HG02852 (cell line): ENCODE data around the gene MAN1C1.

Experiments used
- ATAC-seq: cut with Tn5 transposase; IDR thresholded peaks from one replicate; pipeline ENCODE4 v1.9.1; 2021; ENCODE audit warnings: mild to moderate bottlenecking, moderate library complexity; ENCODE audit not compliant: unreplicated experiment

MAN1C1 gene

DNA sequence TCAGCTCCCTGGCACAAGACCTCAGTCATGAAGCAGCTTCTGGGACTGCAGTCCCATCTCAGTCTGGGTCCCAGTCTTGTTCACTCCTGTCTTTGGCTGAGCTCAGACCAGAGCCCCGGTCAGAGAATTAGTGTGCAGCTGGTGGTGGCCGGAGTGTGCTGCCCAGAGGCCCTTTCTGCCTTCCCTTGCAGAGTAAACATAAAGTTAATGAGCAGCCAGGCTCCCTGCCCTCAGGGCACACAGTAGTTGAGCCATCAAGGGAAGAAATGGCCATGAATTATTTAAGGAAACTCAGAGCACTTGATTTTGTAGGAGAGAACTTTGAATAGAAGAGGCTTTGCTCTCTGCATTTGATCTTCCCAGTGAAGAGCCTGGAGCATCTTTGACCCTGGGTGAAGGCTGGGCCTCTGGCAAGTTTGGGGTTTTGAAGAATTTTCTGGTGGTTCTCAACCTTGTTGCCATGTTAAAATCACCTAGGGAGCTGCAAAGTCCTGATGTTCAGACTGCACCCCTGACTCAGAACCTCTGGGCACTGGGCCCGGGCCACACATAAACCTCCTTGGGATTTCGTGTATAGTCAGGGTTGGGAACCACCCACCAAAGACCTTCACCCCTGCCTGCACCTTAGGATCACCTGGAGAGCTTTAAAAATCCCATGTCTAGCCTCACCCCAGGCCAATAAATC lies 157.0 kb downstream of the MAN1C1 start:
- no peak for ATAC-seq

DNA sequence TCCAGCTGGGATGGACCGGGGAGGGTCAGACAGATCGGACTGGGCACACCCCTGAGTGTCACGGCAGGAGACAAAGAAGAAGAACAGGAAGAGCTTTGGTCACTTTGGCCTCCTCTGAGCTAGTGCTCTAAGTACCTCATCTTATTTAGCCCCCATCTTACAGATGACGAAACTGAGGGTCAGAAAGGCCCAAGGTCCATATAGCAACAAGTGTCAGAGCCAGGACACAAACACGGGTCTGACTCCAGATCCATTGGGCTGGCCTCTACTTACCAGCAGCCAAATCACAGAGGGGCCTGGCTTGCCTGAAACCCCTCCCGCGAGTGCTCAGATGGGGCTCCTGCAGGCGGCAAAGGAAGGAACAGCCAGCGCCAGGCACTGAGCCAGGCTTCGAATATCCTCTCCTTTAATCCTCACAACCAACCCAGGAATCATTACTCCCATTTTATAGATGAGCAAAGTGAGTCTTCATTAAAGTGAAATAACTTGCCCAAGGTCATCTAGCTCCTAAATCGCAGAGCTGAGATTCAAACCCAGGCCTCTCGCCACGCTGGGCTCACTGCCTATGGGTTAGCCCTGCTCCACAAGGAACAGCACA lies 157.7 kb downstream of the MAN1C1 start:
- ATAC-seq, result no peak

DNA sequence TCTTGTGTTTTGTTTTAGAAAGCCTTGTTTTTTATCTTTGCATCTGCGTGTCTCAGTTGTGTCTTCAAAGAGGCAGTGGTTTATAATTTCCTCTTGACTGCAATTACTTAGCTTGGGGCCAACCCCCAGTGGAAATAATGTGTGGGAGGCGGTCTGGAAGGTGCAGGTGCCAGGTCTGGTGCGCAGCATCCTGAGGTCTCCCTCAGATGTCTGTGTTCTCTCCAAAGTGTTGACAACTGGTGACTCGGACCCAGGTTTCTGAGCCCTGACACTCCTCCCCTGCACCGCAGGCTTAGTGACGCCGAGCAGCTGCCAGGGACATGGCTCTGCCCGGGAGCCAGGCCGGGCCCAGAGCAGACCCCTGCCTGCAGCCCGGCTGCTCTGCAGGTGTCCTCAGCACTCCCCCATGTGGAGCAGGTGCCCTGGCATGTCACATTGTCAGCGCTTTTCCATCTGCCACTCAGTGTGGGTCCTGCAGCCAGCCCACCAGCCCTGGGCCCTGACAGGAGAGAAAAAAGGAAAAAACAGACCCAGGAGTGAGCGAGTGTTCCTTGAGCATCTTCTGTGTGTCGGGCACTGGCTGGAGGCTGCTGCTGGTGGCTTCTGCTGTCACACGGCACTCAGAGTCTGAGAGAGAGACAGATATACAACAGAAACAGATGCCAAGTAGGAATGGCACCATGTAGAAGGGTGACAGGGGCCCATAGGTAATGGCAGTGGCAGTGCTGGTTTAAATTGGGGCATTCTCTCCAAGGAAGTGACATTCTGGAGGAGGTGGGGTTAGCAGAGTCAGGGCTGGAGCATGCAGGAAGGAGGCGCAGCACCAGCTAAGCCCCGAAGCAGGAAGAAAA lies 158.6 kb downstream of the MAN1C1 start:
- ATAC-seq, result no peak

DNA sequence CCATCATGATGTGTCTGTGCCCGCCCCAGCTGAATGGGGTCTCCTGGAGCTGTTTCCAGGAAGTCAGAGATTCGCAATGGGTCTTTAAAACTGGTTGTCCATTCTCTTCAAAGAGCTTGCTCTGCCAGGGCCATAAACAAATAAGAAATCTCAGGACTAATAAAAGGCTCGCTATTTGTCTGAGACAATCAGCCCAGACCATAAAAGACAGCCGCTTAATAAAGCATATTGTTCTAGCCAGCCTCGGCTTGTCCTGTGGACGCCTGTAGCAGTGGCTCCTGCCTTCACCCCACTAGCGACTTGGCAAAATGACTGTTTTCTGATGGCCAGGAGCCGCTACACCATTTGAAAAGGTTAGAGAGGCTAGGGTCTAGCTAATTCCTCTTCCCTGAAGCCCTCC lies 162.8 kb downstream of the MAN1C1 start:
- no peak for ATAC-seq

DNA sequence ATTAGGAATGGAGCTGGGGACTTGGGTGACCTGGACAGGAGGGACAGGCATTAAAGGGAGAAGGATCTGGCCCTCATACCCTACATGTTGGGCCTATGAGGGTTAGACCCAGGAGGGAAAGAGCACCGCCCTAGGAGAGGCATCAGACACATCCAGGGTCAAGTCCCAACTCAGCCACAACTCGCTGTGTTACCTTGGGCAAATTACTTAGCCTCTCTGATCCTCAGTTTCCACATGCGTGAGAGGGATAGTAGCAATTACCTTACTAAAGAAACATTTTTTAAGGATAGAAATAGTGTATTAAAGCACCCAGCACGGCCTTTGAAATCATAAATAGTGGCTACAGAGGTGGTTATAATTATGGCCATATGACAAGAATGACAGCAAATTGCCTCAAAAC lies 163.3 kb downstream of the MAN1C1 start:
- no peak for ATAC-seq

DNA sequence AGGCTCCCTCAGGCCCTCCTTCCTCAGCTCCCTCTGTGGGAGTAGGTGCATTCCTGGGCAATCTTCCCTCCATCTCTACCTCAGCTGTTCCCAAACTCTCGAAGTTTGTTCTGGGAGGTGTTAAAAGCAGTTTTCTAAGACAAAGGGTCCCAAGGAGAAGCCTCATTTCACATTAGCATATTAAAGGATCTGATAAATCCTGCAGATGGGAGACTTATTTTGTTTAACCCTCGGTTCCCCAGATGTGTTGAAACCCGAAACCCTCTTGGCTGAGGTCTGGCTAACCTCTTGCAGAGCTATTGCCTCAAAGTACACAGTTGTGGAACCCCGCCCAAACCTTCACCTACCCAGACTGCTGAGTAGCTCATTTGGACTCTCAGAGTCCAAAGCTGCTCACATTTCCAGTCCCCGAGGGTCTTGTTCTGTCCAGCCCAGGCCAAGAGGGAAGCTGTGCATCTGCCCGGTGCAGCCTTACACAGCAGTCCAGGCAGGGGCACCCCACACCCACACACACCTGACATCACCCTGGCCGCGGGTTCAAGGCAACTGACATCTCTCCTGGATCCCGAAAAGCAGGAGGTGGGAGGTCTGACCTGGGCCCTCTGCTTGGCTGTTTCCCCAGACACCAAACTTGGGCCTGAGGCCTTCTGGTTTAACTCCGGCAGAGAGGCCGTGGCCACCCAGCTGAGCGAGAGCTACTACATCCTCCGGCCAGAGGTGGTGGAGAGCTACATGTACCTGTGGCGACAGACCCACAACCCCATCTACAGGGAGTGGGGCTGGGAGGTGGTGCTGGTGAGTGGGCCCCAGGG lies 163.9 kb downstream of the MAN1C1 start:
- no peak for ATAC-seq

DNA sequence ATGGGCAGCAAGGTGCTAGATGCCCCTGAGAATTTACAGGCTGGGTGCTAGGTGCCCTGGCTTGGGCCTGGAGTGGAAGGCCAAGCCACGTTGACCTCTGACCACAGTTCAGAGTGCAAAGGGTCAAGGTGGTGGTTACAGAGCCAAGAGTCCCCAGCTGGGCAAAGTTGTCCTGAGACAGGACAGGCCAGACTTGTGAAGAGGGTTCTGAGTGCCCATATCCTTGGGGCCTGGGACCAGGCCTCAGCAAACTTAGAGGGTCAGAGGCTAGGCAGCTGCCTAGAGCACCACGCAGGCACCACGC lies 164.5 kb downstream of the MAN1C1 start:
- ATAC-seq, result no peak

DNA sequence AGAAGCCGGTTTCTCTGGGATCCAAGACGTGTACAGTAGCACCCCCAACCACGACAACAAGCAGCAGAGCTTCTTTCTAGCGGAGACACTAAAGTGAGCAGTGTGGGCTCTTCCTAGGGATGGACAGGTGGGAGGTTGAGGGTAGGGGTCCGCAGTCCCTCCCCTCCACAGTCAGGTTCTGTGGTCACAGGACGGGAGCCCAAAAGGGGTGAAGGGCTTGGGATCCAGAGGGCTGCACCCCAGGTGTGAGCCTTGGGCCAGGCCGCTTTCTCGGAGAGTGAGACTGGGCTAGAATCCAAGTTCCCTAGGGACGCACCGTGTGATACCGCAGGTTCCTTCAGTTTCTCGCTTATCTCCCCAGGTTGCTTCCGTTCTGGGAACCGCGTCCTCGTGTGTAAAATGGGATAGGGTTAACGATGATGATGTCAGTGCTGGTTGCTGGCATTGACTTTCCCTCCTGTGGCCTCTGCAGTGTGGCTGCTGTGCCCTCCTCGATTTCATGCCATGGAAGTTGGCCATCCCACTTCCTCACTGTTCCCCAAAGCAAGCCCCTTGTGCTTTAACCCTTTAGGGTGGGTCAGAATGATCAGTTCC lies 166.1 kb downstream of the MAN1C1 start:
- no peak for ATAC-seq

DNA sequence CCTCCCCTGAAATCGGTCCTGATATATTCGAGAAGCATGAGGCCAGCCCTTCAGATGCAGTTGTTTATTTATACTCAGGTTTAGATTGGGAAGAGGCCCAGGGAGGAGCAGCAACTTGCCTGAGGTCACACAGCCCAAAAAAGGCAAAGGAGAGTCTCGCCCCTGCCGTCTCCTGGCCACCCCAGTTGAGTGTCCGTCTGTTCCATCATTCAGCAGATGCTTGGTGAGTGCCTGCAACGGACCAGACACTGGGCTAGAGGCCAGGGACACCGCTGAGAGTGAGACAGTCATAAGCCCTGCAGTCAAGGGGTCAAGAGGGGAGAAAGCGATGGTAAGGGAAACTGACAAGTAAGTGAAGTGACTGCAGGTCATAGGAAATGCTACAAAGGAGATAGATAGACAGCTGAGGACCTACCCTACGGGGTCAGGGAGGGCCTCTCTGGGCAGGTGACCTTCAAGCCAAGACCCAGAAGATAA lies 168.0 kb downstream of the MAN1C1 start:
- no peak for ATAC-seq

DNA sequence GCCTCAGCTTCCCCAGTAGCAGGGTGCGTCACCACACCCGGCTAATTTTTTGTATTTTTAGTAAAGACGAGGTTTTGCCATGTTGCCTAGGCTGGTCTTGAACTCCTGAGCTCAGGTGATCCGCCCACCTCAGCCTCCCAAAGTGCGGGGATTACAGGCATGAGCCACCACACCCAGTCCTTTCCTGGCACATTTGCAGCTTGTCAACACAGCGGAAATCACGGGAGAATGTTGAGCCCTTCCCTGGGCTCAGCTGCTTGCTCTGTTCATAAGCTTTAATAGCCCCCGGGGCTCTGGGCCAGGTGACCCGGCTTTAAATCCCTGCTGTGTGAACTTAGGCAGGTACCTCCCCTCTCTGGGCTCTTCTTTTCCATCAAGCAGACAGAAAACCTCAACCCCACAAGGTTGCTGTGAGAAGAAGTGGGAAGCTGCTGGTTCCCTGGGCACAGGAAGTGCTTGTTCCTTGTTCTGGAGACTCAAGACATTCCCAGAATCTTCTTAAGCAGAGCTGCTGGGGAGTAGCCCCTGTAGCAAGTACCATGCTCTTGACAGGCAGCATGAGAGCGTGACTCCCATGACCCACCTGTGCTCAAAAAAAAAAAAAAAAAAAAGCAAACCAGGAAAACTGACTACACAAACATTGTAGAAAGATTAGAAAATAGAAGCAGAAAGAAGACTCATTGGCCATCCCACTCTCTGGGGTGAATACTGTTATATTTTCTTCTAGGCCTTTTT lies 168.9 kb downstream of the MAN1C1 start:
- ATAC-seq, result no peak

DNA sequence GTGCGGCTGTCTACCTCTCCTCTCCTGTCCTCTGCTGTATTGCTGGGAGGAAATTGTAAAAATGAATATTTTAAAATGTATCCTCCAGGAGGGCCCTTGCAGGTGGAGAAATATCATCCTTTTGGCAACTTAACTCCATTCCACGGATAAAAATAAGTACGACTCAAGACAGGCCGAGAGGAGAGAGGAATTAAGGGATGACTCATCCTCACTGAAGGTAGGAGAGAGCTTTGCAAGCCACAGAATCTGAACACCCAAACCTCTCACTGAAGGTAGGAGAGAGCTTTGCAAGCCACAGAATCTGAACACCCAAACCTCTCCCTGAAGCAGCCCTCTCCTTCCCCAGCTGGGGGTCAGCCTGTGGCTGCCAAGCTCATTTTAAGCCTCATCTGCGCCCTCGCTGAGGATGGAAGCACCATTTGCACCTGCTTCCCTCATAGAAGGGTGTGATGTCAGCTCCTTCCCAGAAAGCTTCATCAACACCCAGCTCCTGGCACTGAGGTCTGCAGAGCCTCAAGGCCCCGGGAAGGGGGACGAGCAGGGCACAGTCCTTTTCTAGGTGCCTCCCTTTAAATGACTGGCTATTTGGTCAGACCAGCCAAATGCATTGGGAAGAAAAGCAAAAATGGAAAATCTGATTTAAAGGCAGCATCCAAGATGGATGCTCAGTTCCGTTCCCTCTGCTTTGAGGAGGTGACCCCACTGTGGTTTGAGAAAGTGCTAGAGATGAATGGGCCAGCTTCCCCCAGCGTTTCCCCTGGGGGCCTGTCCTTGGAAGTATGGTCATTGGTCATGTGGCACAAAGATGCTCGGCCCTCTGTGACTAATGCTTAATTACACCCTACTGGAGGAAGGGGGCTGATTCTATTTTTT lies 170.5 kb downstream of the MAN1C1 start:
- ATAC-seq, result no peak

DNA sequence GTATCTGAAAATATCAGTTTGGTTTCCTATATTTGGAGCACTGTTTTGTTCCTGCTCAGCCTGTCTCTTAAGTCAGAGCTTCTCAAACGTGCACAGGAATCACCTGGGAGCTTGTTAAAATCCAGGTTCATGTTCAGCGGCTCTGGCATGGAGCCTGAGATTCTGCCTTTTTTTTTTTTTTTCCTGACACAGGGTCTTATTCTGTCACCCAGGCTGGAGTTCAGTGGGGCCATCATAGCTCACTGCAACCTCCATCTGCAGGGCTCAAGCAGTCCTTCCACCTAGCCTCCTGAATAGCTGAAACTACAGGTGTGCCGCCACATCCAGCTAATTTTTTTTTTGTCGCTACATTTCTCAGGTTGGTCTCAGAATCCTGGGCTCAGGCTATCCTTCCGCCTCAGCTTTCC lies 171.2 kb downstream of the MAN1C1 start:
- no peak for ATAC-seq

DNA sequence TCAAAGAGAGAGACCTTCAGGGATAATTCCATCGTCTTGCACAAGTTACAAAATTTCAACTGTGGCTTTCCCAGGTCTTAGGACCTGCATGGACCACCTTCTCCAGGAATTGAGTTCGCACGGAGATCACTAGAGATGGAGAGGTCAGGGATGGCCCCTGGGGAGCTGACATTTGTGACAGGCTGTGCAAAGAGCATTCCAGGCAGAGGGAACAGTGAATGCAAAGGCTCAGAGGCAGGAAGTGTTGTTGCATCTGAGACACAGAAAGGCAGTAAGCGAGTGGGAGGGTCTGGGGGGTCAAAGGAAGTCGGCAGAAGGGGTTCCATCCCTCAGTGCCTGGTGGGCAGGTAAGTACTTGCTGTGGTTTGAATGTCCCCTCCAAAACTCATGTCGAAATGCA lies 173.9 kb downstream of the MAN1C1 start:
- no peak for ATAC-seq

DNA sequence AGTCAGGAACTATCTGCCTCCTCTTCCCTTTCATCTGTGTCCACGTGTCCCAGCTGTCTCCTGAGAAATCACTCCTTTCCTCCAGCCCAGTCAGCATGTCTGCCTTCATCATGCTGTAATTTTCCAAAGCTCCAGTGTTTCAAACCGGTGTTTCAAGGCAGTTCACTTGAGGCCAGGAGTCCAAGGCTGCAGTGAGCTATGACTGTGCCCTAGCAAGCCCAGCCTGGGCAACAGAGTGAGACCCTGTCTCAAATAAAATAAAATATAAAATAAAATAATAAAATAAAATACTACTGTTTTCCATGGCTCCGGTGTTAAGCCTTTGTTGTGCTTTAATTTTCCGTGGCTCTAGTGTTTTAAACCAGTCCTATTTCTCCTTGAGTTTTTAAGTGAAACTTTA lies 175.5 kb downstream of the MAN1C1 start:
- ATAC-seq, result no peak

DNA sequence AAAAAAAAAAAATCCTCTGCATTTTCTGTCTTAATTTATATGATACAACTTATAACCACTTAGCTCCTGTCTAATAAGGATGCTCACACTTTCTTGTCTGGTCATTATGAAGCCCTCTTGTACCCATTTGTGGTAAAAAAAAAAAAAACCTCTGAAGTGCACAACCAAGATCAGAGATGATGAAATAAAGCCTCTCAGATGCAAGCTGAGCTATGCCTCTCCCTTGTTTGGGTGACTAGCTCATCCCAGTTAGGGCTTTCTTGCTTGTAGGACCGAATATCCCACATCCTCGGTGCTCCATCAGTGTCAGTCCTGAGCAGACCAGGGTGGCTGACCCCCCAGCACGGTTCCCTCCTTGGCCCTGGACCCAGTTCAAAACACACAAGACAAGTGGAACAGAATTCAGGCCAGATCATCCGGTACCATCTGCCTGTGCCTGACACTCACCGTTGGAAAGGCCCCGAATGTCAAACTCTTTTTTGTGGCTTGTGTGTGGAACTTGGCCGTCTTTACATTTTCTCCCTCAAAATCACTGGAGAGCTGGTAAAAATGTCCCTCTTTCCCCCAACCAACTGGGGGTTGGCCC lies 177.1 kb downstream of the MAN1C1 start:
- no peak for ATAC-seq

DNA sequence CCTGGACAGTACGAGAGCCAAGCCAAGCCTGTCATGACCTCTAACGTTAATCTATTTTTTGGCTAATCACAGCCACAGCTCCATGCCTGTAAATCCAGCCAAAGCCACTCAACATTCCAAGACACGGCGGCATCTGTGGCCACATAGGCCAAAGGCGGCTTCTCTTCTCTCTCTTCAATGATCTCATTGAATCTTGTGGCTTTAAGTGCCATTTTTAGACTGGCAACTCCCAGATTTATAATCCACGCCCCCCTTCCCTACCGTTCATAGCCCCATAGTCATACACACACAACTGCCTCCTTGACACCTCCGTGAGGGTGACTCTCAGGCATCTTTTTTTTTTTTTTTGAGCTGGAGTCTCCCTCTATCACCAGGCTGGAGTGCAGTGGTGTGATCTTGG lies 177.7 kb downstream of the MAN1C1 start:
- ATAC-seq, result no peak

DNA sequence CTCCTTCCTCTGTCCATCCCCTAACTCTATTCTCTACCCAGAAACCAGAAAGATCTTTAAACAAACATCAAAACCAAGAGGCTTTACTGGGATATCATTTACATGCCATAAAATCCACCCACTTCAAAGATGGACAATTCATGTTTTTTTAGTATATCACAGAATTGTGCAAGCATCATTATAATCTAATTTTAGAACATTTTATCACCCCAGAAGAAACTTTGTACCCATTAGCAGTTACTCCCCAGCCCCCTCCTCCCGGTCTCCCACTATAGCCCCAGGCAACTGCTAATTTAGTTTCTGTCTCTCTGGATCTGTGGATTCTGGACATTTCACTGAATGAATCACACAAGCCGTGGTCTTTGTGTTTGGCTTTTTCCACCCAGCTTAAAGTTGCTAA lies 178.6 kb downstream of the MAN1C1 start:
- no peak for ATAC-seq

DNA sequence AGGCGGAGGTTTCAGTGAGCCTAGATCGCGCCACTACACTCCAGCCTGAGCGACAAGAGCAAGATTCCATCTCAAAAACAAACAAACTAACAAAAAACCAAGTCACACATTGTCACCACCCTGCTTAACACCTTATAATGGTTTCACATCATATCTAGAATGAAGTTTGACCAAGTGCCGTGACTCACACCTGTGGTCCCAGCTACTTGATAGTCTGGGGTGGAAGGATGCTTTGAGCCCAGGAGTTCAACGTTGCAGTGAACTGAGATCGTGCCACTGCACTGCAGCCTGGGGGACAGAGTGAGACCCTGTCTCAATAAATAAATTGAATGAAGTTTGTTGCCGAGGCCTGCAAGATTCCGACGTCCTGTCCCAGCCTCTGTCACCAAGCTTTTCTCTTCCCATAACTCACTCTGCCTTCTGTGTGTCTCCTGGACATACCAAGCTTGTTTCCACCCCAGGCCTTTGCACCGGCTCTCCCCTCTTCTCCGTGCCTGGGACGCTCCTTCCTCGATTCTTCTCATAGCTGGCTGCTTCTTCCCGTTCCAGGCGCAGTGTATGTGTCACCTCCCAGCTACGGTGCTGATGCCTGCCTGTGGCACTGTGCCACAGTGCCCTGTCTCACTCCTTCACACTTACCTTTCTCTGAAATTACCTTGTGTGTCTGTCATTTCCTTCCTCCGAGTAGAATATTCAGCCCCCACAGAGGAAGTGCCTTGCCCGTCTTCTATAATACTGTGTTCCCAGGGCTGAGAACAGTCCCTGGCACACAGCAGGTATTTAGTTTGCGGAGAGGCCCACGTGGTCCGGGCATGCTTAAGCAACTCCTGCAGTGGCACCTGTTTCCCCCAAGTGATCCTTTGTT lies 179.6 kb downstream of the MAN1C1 start:
- no peak for ATAC-seq
